Stimulated activated naive B cell treated with anti-CD40 and anti-IgM and Interleukin-4, amounts not matched to agents 10 μg/mL and 1 μg/mL and 100 μg/mL, for 72 hours (primary cell): ENCODE measurements around the gene GOLGA6L9.
"Not testable (repeated sequence)": the region's sequence is repeated elsewhere in the genome, so short reads cannot be mapped to it uniquely, and the experiment has no call there.

Source experiments
- ATAC-seq, 2 donors: fragments of 150-1000 bp; cut with Tn5 transposase; replicated peaks; 2 replicates each; pipeline ENCODE4 v1.10.0; 2021; ENCODE audit warnings: moderate library complexity in 1 of 2
- DNase-seq: peaks from one replicate; pipeline ENCODE4 v3.0.0; 2021
- H3K27ac Mint-ChIP-seq: one replicate; pipeline ENCODE4 v1.8.0; 2022; ENCODE audit warnings: mild to moderate bottlenecking, mixed read lengths
- H3K27me3 Mint-ChIP-seq, 2 donors: one replicate each; pipeline ENCODE4 v1.8.0; 2022; ENCODE audit warnings: mixed read lengths in 2 of 2
- H3K36me3 Mint-ChIP-seq, 2 donors: one replicate each; pipeline ENCODE4 v1.8.0; 2022; ENCODE audit warnings: mixed read lengths in 2 of 2, mild to moderate bottlenecking in 1 of 2
- H3K4me1 Mint-ChIP-seq, 2 donors: one replicate each; pipeline ENCODE4 v1.8.0; 2022; ENCODE audit warnings: mixed read lengths in 2 of 2, mild to moderate bottlenecking in 1 of 2
- H3K4me3 Mint-ChIP-seq, 2 donors: one replicate each; pipeline ENCODE4 v1.8.0; 2022; ENCODE audit warnings: mild to moderate bottlenecking in 2 of 2, mixed read lengths in 2 of 2, moderate library complexity in 1 of 2
- H3K9me3 Mint-ChIP-seq, 2 donors: one replicate each; pipeline ENCODE4 v1.8.0; 2022; ENCODE audit warnings: mixed read lengths in 2 of 2, mild to moderate bottlenecking in 1 of 2

Gene GOLGA6L9

GRCh38 chr15:82429693-82430092, at the start of gene GOLGA6L9:
Gene GOLGA6L9 (plus strand): TSS chr15:82429816. CDS start chr15:82430080, 264 bp downstream.
- not testable (repeated sequence) for DNase-seq, H3K27ac Mint-ChIP-seq, H3K4me1 Mint-ChIP-seq, ATAC-seq, H3K4me3 Mint-ChIP-seq, H3K36me3 Mint-ChIP-seq, H3K9me3 Mint-ChIP-seq, H3K27me3 Mint-ChIP-seq

- not testable (repeated sequence) for H3K36me3 Mint-ChIP-seq, H3K9me3 Mint-ChIP-seq, H3K27me3 Mint-ChIP-seq, H3K27ac Mint-ChIP-seq, ATAC-seq
- Mint-ChIP-seq H3K4me1 (peaks cover 19 to 27% of the 10 kb centered on the region in 2 donors), H3K4me3 (peak overlapping the region in 1 of 2 donors; percentile 36)
- peak; percentile 2 for DNase-seq
These were observed 48.2 kb upstream of the GOLGA6L9 start for GRCh38 chr15:82381330-82381955.

GRCh38 chr15:82387209-82387608, 42.4 kb upstream of the GOLGA6L9 start:
- DNase-seq, H3K4me3 Mint-ChIP-seq, ATAC-seq, H3K9me3 Mint-ChIP-seq, H3K4me1 Mint-ChIP-seq, H3K27me3 Mint-ChIP-seq, H3K27ac Mint-ChIP-seq, H3K36me3 Mint-ChIP-seq: not testable (repeated sequence)

GRCh38 chr15:82390152-82390551, 39.5 kb upstream of the GOLGA6L9 start:
- not testable (repeated sequence) for ATAC-seq, H3K9me3 Mint-ChIP-seq, H3K4me3 Mint-ChIP-seq, H3K36me3 Mint-ChIP-seq, H3K27me3 Mint-ChIP-seq, DNase-seq, H3K4me1 Mint-ChIP-seq, H3K27ac Mint-ChIP-seq

GRCh38 chr15:82392077-82392476, 37.5 kb upstream of the GOLGA6L9 start:
- H3K36me3 Mint-ChIP-seq, H3K4me1 Mint-ChIP-seq, H3K27ac Mint-ChIP-seq, H3K27me3 Mint-ChIP-seq, ATAC-seq, H3K4me3 Mint-ChIP-seq, DNase-seq, H3K9me3 Mint-ChIP-seq: not testable (repeated sequence)

GRCh38 chr15:82393671-82394070, 35.9 kb upstream of the GOLGA6L9 start:
- Mint-ChIP-seq H3K4me3 (no peak overlapping the region), H3K36me3 (peaks cover 4 to 6% of the 10 kb centered on the region in 2 donors), H3K27ac (no peak overlapping the region), H3K27me3 (no peaks in the 10 kb centered on the region), H3K4me1 (peaks cover 4 to 10% of the 10 kb centered on the region in 2 donors), H3K9me3 (no peaks in the 10 kb centered on the region)
- DNase-seq (no peak), ATAC-seq (no peak)

GRCh38 chr15:82395788-82396187, 33.8 kb upstream of the GOLGA6L9 start:
- H3K9me3 Mint-ChIP-seq, H3K27ac Mint-ChIP-seq, ATAC-seq: not testable (repeated sequence)

GRCh38 chr15:82397817-82398216, 31.8 kb upstream of the GOLGA6L9 start:
- no peaks in the 10 kb centered on the region for H3K9me3 Mint-ChIP-seq

More at GRCh38 chr15:82395788-82396187, 33.8 kb upstream of the GOLGA6L9 start:
- H3K27me3 Mint-ChIP-seq, H3K4me3 Mint-ChIP-seq, H3K36me3 Mint-ChIP-seq, DNase-seq: not testable (repeated sequence)
- peaks cover 13 to 30% of the 10 kb centered on the region in 2 donors for H3K4me1 Mint-ChIP-seq

GRCh38 chr15:82398785-82399184, 30.8 kb upstream of the GOLGA6L9 start:
- H3K27ac Mint-ChIP-seq: peak overlapping the region; percentile 71

More at GRCh38 chr15:82397817-82398216, 31.8 kb upstream of the GOLGA6L9 start:
- Mint-ChIP-seq H3K4me3 (no peak overlapping the region), H3K36me3 (peaks cover 4 to 7% of the 10 kb centered on the region in 2 donors), H3K27ac (no peak overlapping the region), H3K27me3 (no peaks in the 10 kb centered on the region), H3K4me1 (peaks cover 9 to 31% of the 10 kb centered on the region in 2 donors)
- ATAC-seq (no peak), DNase-seq (no peak)

GRCh38 chr15:82399366-82400103, 30.1 kb upstream of the GOLGA6L9 start:
- H3K36me3 Mint-ChIP-seq, H3K9me3 Mint-ChIP-seq, H3K27me3 Mint-ChIP-seq: not testable (repeated sequence)
- peak overlapping the region; percentile 48 to 56 for H3K4me3 Mint-ChIP-seq
- DNase-seq (peak; percentile 1), ATAC-seq (peak; percentile 84 to 88)
- H3K4me1 Mint-ChIP-seq: peaks cover 11 to 33% of the 10 kb centered on the region in 2 donors
- peak overlapping the region; percentile 20 for H3K27ac Mint-ChIP-seq

More at GRCh38 chr15:82398785-82399184, 30.8 kb upstream of the GOLGA6L9 start:
- no peak overlapping the region for H3K4me3 Mint-ChIP-seq
- H3K36me3 Mint-ChIP-seq: peaks cover 4 to 9% of the 10 kb centered on the region in 2 donors
- DNase-seq (no peak), ATAC-seq (no peak)
- H3K4me1 Mint-ChIP-seq: peaks cover 9 to 33% of the 10 kb centered on the region in 2 donors
- no peaks in the 10 kb centered on the region for H3K9me3 Mint-ChIP-seq
- no peaks in the 10 kb centered on the region for H3K27me3 Mint-ChIP-seq

GRCh38 chr15:82401918-82402317, 27.7 kb upstream of the GOLGA6L9 start:
- H3K4me1 Mint-ChIP-seq: peaks cover 11 to 33% of the 10 kb centered on the region in 2 donors
- DNase-seq, H3K27ac Mint-ChIP-seq, ATAC-seq, H3K27me3 Mint-ChIP-seq, H3K4me3 Mint-ChIP-seq, H3K9me3 Mint-ChIP-seq: not testable (repeated sequence)
- H3K36me3 Mint-ChIP-seq: peaks cover 14 to 15% of the 10 kb centered on the region in 2 donors

GRCh38 chr15:82402341-82402740, 27.3 kb upstream of the GOLGA6L9 start:
- ATAC-seq, H3K4me3 Mint-ChIP-seq, H3K27ac Mint-ChIP-seq, H3K27me3 Mint-ChIP-seq, H3K9me3 Mint-ChIP-seq, DNase-seq: not testable (repeated sequence)
- Mint-ChIP-seq H3K36me3 (peaks cover 12 to 15% of the 10 kb centered on the region in 2 donors), H3K4me1 (peaks cover 11 to 33% of the 10 kb centered on the region in 2 donors)

GRCh38 chr15:82406211-82406610, 23.4 kb upstream of the GOLGA6L9 start:
- H3K36me3 Mint-ChIP-seq: peaks cover 12 to 18% of the 10 kb centered on the region in 2 donors
- ATAC-seq, H3K27me3 Mint-ChIP-seq, H3K4me1 Mint-ChIP-seq, H3K4me3 Mint-ChIP-seq, DNase-seq, H3K9me3 Mint-ChIP-seq, H3K27ac Mint-ChIP-seq: not testable (repeated sequence)

GRCh38 chr15:82410306-82410705, 19.3 kb upstream of the GOLGA6L9 start:
- Mint-ChIP-seq H3K36me3 (peaks cover 5 to 16% of the 10 kb centered on the region in 2 donors), H3K4me1 (peaks cover 4 to 11% of the 10 kb centered on the region in 2 donors)
- not testable (repeated sequence) for H3K9me3 Mint-ChIP-seq, H3K27me3 Mint-ChIP-seq, H3K27ac Mint-ChIP-seq, DNase-seq, ATAC-seq, H3K4me3 Mint-ChIP-seq

- Mint-ChIP-seq H3K4me1 (peaks cover 4 to 11% of the 10 kb centered on the region in 2 donors), H3K27ac (peak overlapping the region; percentile 69), H3K36me3 (peaks cover 7 to 20% of the 10 kb centered on the region in 2 donors)
- not testable (repeated sequence) for H3K9me3 Mint-ChIP-seq, H3K4me3 Mint-ChIP-seq, H3K27me3 Mint-ChIP-seq, ATAC-seq, DNase-seq
These were observed 18.0 kb upstream of the GOLGA6L9 start for GRCh38 chr15:82411595-82411994.
